HG02571 (cell line): ENCODE results near the gene POLK.
"Not testable (repeated sequence)": the region's sequence is repeated elsewhere in the genome, so short reads cannot be mapped to it uniquely, and the experiment has no call there.

ENCODE experiments used
- ATAC-seq: cut with Tn5 transposase; IDR thresholded peaks from one replicate; pipeline ENCODE4 v1.9.1; 2021; ENCODE audit warnings: mild to moderate bottlenecking, moderate library complexity; ENCODE audit not compliant: unreplicated experiment

Gene POLK

DNA sequence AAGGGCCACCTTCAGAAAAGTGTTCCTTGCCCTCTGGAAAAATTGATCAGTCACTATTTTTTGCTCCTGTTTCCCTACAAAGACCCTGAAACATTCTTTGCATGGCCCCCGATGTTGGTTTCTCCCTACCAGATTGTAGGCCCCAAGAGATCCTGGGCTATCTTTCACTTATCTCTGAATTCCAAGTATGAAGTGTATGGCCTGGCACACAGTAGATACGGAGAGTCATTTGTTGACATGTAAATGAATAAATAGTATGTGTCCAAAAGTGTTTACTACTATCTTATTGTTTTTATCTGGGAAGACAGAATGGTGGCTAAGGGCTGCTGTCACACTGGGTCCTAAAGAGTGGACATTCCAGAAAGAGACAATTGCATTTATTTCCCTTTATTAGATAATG is 92.1 kb downstream of the POLK start:
- ATAC-seq = no peak

DNA sequence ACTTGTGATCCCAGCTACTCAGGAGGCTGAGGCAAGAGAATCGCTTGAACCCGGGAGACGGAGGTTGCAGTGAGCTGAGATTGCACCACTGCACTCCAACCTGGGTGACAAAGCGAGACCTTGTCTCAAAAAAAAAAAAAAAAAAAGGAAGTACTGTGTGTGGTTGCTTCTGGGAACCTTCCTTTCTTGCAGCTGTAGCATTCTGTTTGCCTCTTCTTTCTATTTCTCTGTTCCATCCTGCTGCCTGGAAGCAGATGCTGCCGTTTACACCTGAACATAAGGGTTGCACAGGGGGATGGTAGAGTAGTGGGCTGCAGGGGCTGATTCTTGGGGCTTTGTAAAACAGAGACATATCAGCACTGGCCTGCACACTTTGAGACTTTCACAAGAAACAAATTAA is 95.7 kb downstream of the POLK start:
- ATAC-seq = not testable (repeated sequence)

DNA sequence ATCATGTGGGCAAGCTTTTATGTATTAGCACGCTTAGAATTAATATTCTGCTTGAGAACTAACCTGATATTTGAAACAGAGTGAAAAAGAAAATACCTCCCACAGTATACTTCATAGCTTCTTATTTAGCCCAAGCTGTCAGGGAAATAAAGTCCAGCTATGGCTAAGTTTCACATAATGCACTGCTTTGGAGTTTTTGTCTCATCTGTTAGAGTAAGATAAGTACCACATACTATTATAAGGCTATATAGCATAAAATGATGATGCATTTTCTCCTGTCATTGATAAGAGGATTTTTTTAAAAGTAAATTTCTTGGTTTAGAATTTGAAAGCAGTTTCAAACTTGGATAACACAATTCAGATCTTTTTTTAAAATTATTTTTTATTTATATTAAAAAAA is 97.2 kb downstream of the POLK start:
- no peak for ATAC-seq

DNA sequence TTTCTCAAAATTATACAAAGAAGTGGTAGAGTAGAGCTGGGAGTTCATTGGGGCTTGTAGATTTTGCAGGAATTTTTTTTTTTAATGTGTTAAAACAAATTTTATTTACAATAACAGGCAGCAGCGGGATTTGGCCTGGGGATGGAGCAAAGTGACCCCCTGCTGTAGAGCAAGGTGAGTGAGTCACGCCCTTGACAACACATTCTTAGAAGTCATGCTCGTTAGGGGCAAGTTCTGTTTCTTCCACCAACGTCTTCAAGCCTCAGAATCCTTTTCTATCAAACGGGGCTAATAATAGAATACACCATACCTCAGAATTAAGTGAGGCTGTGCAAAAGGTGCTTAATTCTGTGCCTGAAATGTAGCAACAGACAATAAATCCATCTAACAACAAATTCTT is 98.5 kb downstream of the POLK start:
- no peak for ATAC-seq

DNA sequence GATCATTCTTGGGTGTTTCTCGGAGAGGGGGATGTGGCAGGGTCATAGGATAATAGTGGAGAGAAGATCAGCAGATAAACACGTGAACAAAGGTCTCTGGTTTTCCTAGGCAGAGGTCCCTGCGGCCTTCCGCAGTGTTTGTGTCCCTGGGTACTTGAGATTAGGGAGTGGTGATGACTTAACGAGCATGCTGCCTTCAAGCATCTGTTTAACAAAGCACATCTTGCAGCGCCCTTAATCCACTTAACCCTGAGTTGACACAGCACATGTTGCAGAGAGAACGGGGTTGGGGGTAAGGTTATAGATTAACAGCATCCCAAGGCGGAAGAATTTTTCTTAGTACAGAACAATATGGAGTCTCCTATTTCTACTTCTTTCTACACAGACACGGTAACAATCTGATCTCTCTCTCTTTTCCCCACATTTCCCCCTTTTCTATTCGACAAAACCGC is 99.2 kb downstream of the POLK start:
- ATAC-seq = not testable (repeated sequence)

DNA sequence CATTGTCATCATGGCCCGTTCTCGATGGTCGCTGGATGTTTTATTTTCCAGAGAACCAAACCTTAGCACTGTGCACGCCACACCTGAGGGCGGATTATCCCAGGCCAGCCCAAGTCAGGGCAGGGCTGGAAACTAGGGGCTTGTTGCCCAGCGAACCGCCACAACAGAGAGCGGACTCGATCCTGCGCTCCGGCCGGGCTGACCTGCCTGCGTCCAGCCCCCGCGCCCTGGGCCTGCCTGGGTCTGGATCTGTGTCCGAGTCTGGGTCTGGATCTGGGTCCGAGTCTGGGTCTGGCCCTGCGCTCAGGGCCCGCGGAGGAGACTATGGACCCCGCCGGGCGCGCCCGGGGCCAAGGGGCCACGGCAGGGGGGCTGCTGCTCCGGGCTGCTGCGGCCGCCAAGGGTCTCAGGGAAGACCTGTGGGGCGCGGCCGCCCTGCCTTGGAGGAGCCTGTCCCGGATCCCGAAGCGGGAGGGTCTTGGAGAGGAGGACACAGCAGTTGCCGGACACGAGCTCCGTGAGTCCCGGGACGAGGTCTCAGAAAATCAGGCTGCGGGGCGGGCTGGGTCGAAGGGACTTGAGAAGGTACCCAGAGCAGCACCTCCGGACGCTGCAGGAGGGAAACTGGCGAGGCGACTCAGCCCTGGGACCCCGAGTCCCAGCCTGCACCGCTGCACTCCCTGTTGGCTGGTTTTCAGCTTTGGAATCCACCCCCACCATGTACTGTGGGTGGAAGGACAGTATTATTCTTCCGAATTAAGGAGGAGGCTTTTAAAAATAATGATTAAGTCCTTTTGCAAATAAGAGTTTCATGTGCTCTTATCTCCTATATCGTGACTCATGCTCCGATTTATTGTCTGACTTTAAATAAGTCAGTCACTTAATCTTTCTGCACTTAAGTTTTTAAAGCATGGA is 99.9 kb downstream of the POLK start, which contains the start of gene ANKDD1B:
TSS of gene ANKDD1B (plus strand) at position 143 of the 915 bp plus-strand sequence. CDS start at position 325, 182 bp downstream.
- no peak for ATAC-seq

DNA sequence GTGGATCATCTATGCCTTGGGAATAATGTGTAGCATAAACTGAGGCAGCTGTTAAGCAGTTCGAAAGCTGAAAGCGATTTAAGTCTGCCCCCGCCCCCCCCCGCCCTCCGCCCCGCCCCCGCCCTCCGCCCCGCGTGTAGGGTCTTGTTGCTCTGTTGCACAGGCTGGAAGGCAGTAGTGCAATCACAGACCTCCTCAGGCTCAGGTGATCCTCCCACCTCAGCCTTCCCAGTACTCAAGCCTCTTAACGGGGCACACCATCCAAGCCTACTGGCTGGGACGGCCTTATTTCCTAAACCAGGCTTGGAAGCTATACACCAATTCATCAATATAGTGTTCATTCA is 100.5 kb downstream of the POLK start:
- no peak for ATAC-seq

DNA sequence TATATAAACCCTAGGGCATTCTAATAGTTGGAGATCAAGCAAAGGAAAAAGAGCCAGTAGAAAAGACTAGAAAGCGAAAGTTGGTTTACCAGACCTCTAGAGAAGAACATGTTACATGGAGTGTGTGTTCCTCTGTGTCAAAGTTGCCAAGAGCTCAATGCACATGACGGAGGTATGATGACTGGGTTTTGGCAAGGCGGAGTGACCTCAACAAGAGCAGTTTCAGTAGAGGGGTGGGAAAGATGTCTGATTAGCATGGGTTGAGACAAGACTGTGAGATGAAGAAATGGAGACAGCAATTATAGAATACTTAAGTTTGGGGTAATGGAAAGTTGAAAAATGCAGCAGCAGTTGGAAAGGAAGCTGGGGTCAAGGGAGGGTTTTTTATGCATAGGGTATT is 101.2 kb downstream of the POLK start:
- no peak for ATAC-seq

DNA sequence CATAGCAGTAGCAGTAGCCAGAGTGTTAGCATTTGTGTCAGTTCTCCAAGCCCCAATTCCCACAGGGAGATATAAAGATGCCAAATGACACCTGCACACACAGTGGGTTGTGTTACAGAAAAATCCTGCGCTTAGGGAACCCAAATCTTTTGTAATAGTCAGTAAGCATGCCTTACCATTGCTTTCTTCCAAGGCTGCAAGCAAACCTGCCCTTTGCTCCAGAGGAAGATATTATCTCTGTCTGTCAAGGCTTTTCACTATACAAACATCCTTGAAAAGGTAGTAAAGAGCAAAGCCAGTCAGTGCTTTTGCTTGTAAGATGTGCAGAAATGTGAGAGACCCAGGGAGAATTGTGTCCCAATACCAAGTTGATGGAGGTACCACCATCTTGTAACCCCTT is 102.5 kb downstream of the POLK start:
- ATAC-seq = no peak

DNA sequence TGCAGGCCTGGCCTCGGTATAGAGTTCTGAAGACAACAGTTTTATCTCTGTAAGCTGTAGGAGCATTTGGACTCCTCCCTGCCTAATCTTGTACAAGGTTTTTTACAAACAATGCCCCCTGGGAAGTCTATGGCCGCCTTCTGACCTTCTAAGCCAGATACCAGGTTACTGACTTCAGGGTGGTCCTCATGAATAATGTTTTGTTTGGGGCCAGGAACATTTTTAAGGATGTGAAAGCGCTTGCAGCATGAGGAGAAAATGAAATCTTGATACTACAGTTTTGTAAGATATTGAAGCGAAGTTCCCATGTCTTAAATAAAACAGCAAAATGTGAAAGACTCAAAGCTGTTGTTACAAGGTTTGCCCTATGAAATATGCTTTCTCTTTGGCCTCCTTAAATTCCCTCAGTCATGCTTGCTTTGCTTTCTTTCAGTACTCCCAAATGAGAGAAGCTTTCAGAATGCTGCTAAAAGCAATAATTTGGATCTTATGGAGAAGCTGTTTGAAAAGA is 104.7 kb downstream of the POLK start:
- ATAC-seq = no peak

DNA sequence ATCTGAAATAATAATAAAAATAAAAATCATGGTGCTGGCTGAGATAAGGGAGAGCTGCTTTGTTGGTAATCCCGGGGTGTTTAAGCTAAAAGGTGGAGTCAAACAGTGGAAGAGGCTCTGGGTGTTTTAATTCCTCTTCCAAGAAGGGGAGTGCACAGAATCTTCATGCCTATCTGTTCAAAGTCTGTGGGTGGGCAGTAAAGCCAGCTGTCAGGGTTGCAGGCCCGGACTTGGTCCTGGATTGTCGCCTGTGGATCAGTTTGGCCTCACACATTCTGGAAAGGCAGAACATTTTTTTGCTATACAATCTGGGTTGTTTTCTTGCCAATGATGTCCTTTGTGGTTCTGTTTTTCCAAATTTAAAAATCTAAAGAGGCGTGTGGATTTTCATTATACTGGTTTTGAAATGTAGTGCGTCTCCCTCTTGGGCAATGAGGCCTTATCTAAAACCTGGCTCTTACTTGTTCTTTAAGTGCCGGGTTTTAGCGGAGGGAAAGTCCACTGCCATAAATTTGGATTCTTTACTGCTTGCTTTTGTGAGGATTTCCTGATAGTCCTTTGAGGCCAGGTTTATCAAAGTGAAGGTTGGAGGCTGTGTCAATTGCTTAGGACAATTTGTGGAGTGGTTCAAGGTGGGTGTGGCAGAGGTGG is 105.4 kb downstream of the POLK start:
- no peak for ATAC-seq

DNA sequence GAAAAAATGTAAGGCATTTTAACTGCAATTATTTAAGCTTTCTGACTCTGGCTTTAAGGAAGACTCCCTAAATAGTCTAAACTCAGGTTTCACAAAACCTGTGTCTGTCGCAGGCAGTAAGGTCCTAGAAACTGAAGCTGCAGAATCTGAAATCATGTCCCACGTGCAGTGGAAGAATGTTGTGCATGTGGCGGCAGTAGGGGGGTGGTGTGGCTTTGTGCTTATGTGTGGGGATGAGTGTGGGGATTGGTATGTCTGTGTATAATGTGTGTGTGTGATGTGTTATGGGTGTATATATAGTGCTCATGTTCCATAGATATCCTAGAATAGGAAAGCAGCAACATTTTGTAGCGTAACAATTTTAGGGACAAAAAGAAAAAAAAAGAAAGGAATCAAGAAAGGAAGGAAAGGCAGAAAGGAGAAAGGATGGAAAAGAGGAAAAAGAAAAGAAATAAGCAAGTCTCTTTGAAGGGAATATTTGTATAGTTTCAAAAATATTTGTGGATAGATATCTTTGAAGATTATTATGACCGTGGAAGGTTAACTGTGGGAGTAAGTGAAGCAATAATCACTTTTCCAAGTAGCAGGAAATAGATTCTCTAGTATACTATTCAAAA is 106.2 kb downstream of the POLK start:
- no peak for ATAC-seq

DNA sequence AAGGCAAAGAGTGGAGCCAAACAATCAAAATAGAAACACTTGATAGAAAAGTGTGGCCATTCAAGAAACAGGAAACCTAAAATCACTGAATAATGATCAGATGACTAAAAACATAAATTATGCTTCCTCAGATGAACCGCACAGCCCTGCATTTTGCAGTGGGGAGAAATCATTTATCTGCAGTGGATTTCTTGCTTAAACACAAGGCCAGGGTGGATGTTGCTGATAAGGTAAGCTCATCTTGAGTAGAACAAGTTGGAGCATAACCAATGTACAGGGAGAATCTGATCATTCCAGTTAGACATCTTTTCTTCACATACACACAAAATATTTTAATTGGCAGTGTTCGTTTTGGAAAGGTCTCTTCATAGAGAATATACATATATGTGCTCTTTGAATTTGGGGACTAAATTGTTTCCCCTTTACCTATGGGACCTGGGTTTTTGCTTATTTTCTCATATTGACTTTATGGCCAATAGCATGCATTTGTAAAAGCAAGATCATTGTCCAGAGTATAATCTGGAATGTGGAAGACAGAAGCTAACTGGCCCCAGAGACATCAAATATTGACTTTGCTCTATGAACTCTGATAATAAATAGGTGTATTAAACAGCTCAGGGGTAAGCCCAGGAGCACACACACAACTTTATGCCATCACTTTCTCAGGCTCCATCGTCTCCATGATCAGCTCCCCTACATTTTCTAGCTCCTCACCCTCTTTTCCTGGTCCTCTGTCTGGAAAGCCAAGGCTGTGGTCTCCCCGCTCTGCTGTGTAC is 108.7 kb downstream of the POLK start:
- ATAC-seq = no peak

DNA sequence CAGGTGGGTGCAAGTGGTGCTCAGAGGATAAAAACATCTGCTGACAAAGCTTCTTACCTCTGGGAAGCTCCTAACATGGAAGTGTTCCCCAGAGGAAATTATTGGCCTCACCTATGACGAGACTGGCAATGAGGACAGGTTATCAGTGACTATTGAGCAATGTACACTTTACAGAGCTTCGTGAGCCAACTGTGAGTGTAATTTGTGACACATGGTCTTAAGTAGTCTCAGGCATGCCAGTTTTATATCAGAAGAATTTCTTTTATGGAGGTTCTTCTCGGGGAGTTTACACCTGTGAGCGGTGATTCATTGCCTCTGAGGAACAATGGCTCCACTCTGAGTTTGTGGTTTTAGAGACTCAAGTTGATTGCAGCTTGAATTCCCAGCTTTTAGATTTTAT is 110.9 kb downstream of the POLK start:
- no peak for ATAC-seq

DNA sequence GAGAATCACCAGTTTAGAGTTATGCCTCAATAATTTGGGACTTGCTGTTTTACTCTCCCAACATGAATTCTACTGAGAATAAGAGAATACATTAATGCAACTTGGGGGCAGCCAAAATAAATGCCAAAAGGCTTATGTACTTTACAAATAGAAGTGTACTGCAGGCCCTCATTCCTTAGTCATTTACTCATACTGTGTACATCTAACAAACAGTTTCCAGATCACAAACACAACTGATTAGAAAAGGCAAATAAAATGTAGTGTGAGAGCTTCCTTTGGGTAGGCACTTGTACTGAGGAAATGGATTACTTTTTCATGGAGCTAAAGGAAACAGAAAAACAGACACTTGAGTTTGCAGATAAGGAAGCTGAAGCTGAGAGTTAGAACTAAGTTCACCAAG is 112.2 kb downstream of the POLK start:
- no peak for ATAC-seq

DNA sequence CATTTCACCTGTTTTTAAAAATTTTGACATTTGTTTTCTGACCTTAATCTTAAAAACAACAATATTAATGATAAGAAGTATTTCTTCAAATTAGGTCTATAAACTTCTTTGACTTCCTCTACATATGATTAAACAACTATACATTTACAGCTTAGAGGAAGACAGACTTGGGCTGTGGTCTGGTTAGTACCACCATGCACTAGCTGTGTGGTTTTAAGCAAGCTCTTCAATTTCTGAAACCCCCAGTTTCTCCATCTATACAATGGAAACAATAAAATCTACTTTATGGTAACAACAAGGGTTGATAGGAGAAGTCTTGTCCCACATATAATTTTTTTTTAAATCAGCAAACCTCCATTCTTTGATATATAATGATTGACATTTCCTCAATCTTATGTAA is 115.3 kb downstream of the POLK start:
- ATAC-seq = no peak

DNA sequence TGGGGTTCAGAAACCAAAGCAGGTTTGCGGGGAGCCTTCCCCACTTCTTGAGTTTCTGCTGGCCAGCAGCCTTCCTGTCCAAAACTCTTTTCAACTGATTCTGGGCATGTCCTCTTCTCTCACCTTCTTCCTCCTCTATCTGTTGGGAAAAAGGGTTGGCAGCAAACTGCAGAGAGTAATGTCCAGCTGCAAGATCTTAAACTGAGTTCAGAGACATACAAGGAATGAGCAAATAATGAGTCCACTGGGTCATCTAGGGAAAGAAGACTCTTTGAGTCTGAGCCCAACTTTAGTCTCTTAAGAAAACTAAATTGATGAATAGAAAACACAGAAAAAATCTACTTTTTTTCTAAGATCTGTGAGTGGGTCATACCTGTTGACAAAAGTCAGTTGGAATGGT is 116.1 kb downstream of the POLK start:
- ATAC-seq = no peak

DNA sequence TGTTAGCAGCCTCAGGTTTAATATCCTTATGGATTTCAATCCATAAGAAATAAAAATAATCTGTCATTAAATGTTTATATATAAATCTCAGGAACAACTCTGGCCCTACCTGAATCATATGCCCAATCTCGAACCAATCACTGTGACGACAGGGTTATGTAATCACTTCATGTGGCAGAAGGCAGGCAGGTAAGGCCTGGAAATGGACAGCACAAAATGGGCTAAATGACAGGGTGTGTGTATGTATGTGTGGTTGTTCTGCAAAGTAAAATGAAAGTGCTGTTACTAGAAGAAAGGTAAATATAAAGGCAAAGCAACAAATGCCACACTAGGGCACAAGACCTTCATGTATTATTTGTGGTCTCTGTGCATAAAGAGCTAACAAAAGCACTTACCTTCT is 119.2 kb downstream of the POLK start:
- no peak for ATAC-seq

DNA sequence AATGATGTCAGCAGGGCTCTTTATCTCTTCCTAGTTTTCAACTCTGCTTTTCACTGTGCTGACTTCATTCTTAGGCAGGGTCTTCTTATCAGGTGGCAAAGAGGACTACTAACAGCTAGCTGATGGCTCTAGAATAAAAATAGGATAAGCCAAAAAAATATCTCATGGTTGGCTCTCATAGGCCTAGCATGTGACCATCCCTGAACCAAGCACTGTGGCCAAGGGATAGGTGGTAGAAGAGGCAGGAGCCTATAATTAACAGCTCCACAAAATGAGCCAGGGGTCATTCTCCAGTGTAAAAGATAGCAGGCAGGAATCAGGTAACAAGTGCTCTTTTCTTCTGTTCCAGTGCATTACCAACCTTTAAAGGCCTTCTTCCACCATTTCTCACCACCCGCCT is 120.6 kb downstream of the POLK start:
- ATAC-seq = no peak

DNA sequence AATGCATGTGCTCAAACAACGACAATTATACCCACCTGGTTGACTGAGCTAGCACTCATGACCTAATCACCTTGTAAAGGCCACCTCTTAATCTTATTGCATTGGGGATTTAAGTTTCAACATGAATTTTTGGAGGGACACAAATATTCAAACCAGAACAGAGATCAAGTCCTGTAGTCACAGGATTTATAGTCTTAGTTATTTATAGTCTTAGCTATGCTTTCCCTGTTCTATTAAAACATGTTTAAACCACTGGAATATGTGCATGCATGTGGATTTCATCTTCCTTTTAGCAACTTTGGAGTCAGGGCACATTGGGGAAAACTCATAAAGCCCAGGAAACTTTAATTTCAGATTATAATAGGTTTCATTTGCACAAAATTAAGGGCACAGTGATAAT is 126.3 kb downstream of the POLK start:
- no peak for ATAC-seq
